IMR-90 (cell line): Measurements from ENCODE around the gene COL23A1. TPM values are rescaled to one million over a fixed set of nuclear protein-coding genes. Genes with fewer than 3 reads are reported as not detected.

Source experiments
- ATAC-seq: fragments of 200-7000 bp; cut with Tn5 transposase; 2 replicates; pipeline ENCODE4 v1.9.1; 2020; ENCODE audit warnings: low read depth, mild to moderate bottlenecking, moderate library complexity
- BruUV-seq: library from RNA; stranded (reverse); fragments of 400-500 nt; replicated peaks from 2 replicates; lab custom pipeline; 2021; lab: Mats Ljungman, UMichigan
- CTCF ChIA-PET: fragments of 300-600 bp; formaldehyde crosslinking; extraction: SDS; loops from one replicate; lab custom pipeline; 2021; ENCODE audit warnings: antibody characterized with exemption; lab: Yijun Ruan, JAX
- POLR2A ChIA-PET: fragments of 300-600 bp; sonication (Branson Sonifier 250); formaldehyde crosslinking; loops from one replicate; lab custom pipeline; 2022; ENCODE audit warnings: antibody characterized with exemption; ENCODE audit not compliant: unreplicated experiment; lab: Charles Lee
- DNase-seq: peaks from one replicate; pipeline ENCODE4 v3.0.0; 2013
- H2AFZ ChIP-seq: replicated peaks from 2 replicates; pipeline ENCODE3; 2013; ENCODE audit warnings: low read length, mild to moderate bottlenecking; ENCODE audit not compliant: poor library complexity
- H2AK5ac ChIP-seq: 2 replicates; pipeline ENCODE4 v1.6.1; 2013; ENCODE audit warnings: low read depth, low read length, inconsistent platforms
- H2AK9ac ChIP-seq: replicated peaks from 2 replicates; pipeline ENCODE3; 2013; ENCODE audit warnings: mild to moderate bottlenecking, low read depth, low read length, moderate library complexity; ENCODE audit not compliant: poor library complexity
- H2BK120ac ChIP-seq: 2 replicates; pipeline ENCODE4 v1.6.1; 2013; ENCODE audit warnings: low read depth, low read length, inconsistent platforms
- H2BK15ac ChIP-seq: 3 replicates; pipeline ENCODE4 v1.6.1; 2013; ENCODE audit warnings: low read depth, low read length, inconsistent platforms
- H2BK20ac ChIP-seq: 2 replicates; pipeline ENCODE4 v1.6.1; 2013; ENCODE audit warnings: low read depth, mild to moderate bottlenecking, inconsistent platforms, low read length, moderate library complexity
- H2BK5ac ChIP-seq: 2 replicates; pipeline ENCODE4 v1.6.1; 2013; ENCODE audit warnings: mild to moderate bottlenecking, low read depth, low read length, inconsistent platforms; ENCODE audit not compliant: poor library complexity, severe bottlenecking
- H3K14ac ChIP-seq: replicated peaks from 2 replicates; pipeline ENCODE4 v1.6.1; 2013; ENCODE audit warnings: low read depth, low read length, inconsistent platforms
- H3K18ac ChIP-seq: 2 replicates; pipeline ENCODE4 v1.6.1; 2013; ENCODE audit warnings: low read depth, low read length, control low read depth
- H3K23ac ChIP-seq: 2 replicates; pipeline ENCODE4 v1.6.1; 2013; ENCODE audit warnings: low read depth, low read length, inconsistent platforms
- H3K27ac ChIP-seq: 2 replicates; pipeline ENCODE4 v1.5.1; 2013; ENCODE audit warnings: mild to moderate bottlenecking, control low read depth, low read length; ENCODE audit not compliant: insufficient read depth
- H3K27me3 ChIP-seq: 2 replicates; pipeline ENCODE4 v1.6.1; 2013; ENCODE audit warnings: low read length; ENCODE audit not compliant: control insufficient read depth, insufficient read depth
- H3K36me3 ChIP-seq: 2 replicates; pipeline ENCODE4 v1.6.1; 2013; ENCODE audit warnings: low read length, mixed read lengths; ENCODE audit not compliant: control insufficient read depth, insufficient read depth
- H3K4ac ChIP-seq: 2 replicates; pipeline ENCODE4 v1.6.1; 2013; ENCODE audit warnings: low read depth, low read length, inconsistent platforms
- H3K4me1 ChIP-seq: 2 replicates; pipeline ENCODE4 v1.6.1; 2013; ENCODE audit warnings: low read length, mixed read lengths; ENCODE audit not compliant: control insufficient read depth, insufficient read depth
- H3K4me2 ChIP-seq: 2 replicates; pipeline ENCODE4 v1.6.1; 2013; ENCODE audit warnings: low read depth, mild to moderate bottlenecking, control low read depth, low read length, moderate library complexity
- H3K4me3 ChIP-seq: 2 replicates; pipeline ENCODE4 v1.5.1; 2013; ENCODE audit warnings: low read depth, mild to moderate bottlenecking, control low read depth, low read length, moderate library complexity; ENCODE audit not compliant: insufficient read depth
- H3K56ac ChIP-seq: 2 replicates; pipeline ENCODE4 v1.6.1; 2013; ENCODE audit warnings: low read length, inconsistent platforms; ENCODE audit not compliant: insufficient read depth; ENCODE audit errors: extremely low read depth
- H3K79me1 ChIP-seq, 2 experiments: 2 replicates each; pipeline ENCODE4 v1.6.1; 2013; ENCODE audit warnings: low read length in 2 of 2, inconsistent platforms in 1 of 2, low read depth in 1 of 2
- H3K9ac ChIP-seq: 2 replicates; pipeline ENCODE4 v1.6.1; 2013; ENCODE audit warnings: low read depth, low read length, control low read depth
- H3K9me1 ChIP-seq: 2 replicates; pipeline ENCODE4 v1.6.1; 2013; ENCODE audit warnings: low read length, inconsistent platforms; ENCODE audit not compliant: insufficient read depth
- H3K9me3 ChIP-seq: 2 replicates; pipeline ENCODE4 v1.6.1; 2013; ENCODE audit warnings: low read length; ENCODE audit not compliant: control insufficient read depth, insufficient read depth
- H4K20me1 ChIP-seq: 2 replicates; pipeline ENCODE4 v1.6.1; 2013; ENCODE audit warnings: low read length, inconsistent platforms; ENCODE audit not compliant: insufficient read depth
- H4K5ac ChIP-seq: 2 replicates; pipeline ENCODE4 v1.6.1; 2013; ENCODE audit warnings: mild to moderate bottlenecking, low read depth, low read length, control low read depth
- H4K8ac ChIP-seq, 2 experiments: 2 replicates each; pipeline ENCODE4 v1.6.1; 2013; ENCODE audit warnings: low read depth in 2 of 2, low read length in 2 of 2, control low read depth in 1 of 2, inconsistent platforms in 1 of 2
- H4K91ac ChIP-seq: 2 replicates; pipeline ENCODE4 v1.6.1; 2013; ENCODE audit warnings: low read depth, low read length, inconsistent platforms; ENCODE audit not compliant: insufficient read depth
- BHLHE40 ChIP-seq: fragments of 150-350 bp; IDR thresholded peaks from 2 replicates; pipeline ENCODE4 v1.6.1; 2016; ENCODE audit warnings: mild to moderate bottlenecking, low read depth, low read length
- CEBPB ChIP-seq: IDR thresholded peaks from 2 replicates; pipeline ENCODE4 v1.6.1; 2012; ENCODE audit warnings: low read depth, low read length, improper control_type of control experiment
- CTCF ChIP-seq: conservative IDR thresholded peaks from 2 replicates; pipeline ENCODE4 v1.5.1; 2012; ENCODE audit warnings: mild to moderate bottlenecking, low read depth, low read length, improper control_type of control experiment
- RCOR1 ChIP-seq: IDR thresholded peaks from 2 replicates; pipeline ENCODE4 v1.6.1; 2012; ENCODE audit warnings: mild to moderate bottlenecking, low read length, improper control_type of control experiment; ENCODE audit not compliant: insufficient replicate concordance
- RFX5 ChIP-seq: IDR thresholded peaks from 2 replicates; pipeline ENCODE4 v1.8.0; 2012; ENCODE audit warnings: low read depth, mild to moderate bottlenecking, low read length, moderate library complexity
- SMC3 ChIP-seq: fragments of 150-350 bp; IDR thresholded peaks from 2 replicates; pipeline ENCODE4 v1.6.1; 2016; ENCODE audit warnings: low read depth, mild to moderate bottlenecking, antibody characterized with exemption, low read length, moderate library complexity
- USF2 ChIP-seq: fragments of 150-350 bp; IDR thresholded peaks from 2 replicates; pipeline ENCODE4 v1.6.1; 2017; ENCODE audit warnings: mild to moderate bottlenecking, antibody characterized with exemption, low read length, low read depth
- WGBS, 2 experiments: methylation state at CpG; one replicate each; pipeline versions ENCODE4 v1.1.5 to v1.1.7; 2013; ENCODE audit warnings: missing lambda C conversion rate in 2 of 2; ENCODE audit not compliant: insufficient read length in 1 of 2; ENCODE audit errors: extremely low coverage in 2 of 2; 5-methylcytosine and 5-hydroxymethylcytosine counted together
- dilution Hi-C: fragments of 300-500 bp; cut with HindIII; formaldehyde crosslinking; loops from one replicate; pipeline ENCODE4 v1.14.3; 2018; ENCODE audit warnings: low sequenced_read_pairs; ENCODE audit not compliant: unreplicated experiment
- in situ Hi-C: fragments of 300-500 bp; cut with MboI; formaldehyde crosslinking; loops from 3 replicates; pipeline ENCODE4 v1.14.3; 2019; ENCODE audit warnings: low sequenced_read_pairs, inconsistent platforms, mixed read lengths
- intact Hi-C: fragments of 100-400 bp; cut with micrococcal nuclease; formaldehyde crosslinking; loops from 2 replicates; pipeline ENCODE4 v1.10.0; 2022
- polyA plus RNA-seq, 3 experiments: library from polyadenylated mRNA; depleted of rRNA; stranded (reverse); fragments of >200 nt; gene quantifications; 2 replicates each; pipeline ENCODE4 v1.2.3, GENCODE V29; 2012; ENCODE audit warnings: low replicate concordance in 1 of 3
- total RNA-seq: library from RNA; depleted of rRNA; stranded (reverse); fragments of >200 nt; gene quantifications from 2 replicates; pipeline ENCODE4 v1.2.3, GENCODE V29; 2012

Gene COL23A1
- total and polyA plus RNA-seq, 2 of the 4 experiments (the other 2 are of a cell fraction): not detected

- ChIA-PET CTCF (no interaction called here), POLR2A (no interaction called here)
- Histone ChIP-seq H3K9me1 (no peaks in the 10 kb centered on the region), H3K36me3 (no peaks in the 10 kb centered on the region), H3K23ac (no peak overlapping the region), H4K5ac (no peak overlapping the region), H3K79me1 (no peaks in the 10 kb centered on the region), H2AK9ac (no peak overlapping the region), H2AK5ac (no peak overlapping the region), H4K8ac (no peak overlapping the region), H2BK20ac (no peak overlapping the region), H3K27me3 (no peaks in the 10 kb centered on the region), H2BK120ac (no peak overlapping the region), H2BK15ac (no peak overlapping the region), H3K9ac (no peak overlapping the region), H4K91ac (no peak overlapping the region), H4K20me1 (no peaks in the 10 kb centered on the region), H3K9me3 (peaks cover 3% of the 10 kb centered on the region), H3K4me2 (no peak overlapping the region), H3K18ac (no peak overlapping the region), H3K14ac (no peak overlapping the region), H3K4me1 (no peaks in the 10 kb centered on the region), H2AFZ (no peak overlapping the region), H3K4ac (no peak overlapping the region), H3K4me3 (no peak overlapping the region), H3K27ac (no peak overlapping the region), H3K56ac (no peak overlapping the region), H2BK5ac (no peak overlapping the region)
- DNase-seq (no peak), ATAC-seq (no peak)
- BruUV-seq: no TSS peak
- dilution Hi-C loops (no loop called here), in situ Hi-C loops (no loop called here), intact Hi-C loops (no loop called here)
- WGBS, 2 experiments: 83% methylated on average over 2 of the region's 18 CpGs; no CpG with 5 or more reads in 1 of the 2 experiments
- TF ChIP-seq SMC3: no peak
- TF ChIP-seq RFX5: no peak
- TF ChIP-seq CEBPB: no peak
- TF ChIP-seq USF2: no peak
- TF ChIP-seq BHLHE40: no peak
- no peak for TF ChIP-seq RCOR1
- no peak for TF ChIP-seq CTCF
Measured at GRCh38 chr5:178441486-178442270, 148.5 kb downstream of the COL23A1 start.
